Activated T-helper 1 cell treated with anti-CD3 and anti-CD28 coated beads, Interleukin-12 subunit alpha, Interleukin-12 subunit beta, Interleukin-2, Interleukin-4 antibody, amounts not matched to agents 30 ng/mL and 10 ng/mL and 1 ng/mL, durations not matched to agents 14 hours and 24 hours and 36 hours (primary cell): ENCODE data around the gene NDUFB11. TPM values are rescaled to one million over a fixed set of nuclear protein-coding genes. Genes with fewer than 3 reads are reported as not detected.

ENCODE experiments used
- DNase-seq: peaks from one replicate; pipeline ENCODE4 v3.0.0; 2021; ENCODE audit warnings: low spot score
- H3K27ac Mint-ChIP-seq: one replicate; pipeline ENCODE4 v1.8.0; 2021; ENCODE audit warnings: mild to moderate bottlenecking, mixed read lengths
- H3K27me3 Mint-ChIP-seq: one replicate; pipeline ENCODE4 v1.8.0; 2022; ENCODE audit warnings: mild to moderate bottlenecking, moderate library complexity, mixed read lengths; ENCODE audit not compliant: insufficient read depth
- H3K36me3 Mint-ChIP-seq: one replicate; pipeline ENCODE4 v1.8.0; 2021; ENCODE audit warnings: low read depth, mixed read lengths
- H3K4me1 Mint-ChIP-seq: one replicate; pipeline ENCODE4 v1.8.0; 2021; ENCODE audit warnings: low read depth, mixed read lengths
- H3K4me3 Mint-ChIP-seq: one replicate; pipeline ENCODE4 v1.8.0; 2021; ENCODE audit warnings: mild to moderate bottlenecking, moderate library complexity, mixed read lengths
- H3K9me3 Mint-ChIP-seq: one replicate; pipeline ENCODE4 v1.8.0; 2021; ENCODE audit warnings: mixed read lengths
- intact Hi-C: fragments of 100-400 bp; cut with micrococcal nuclease; formaldehyde crosslinking; loops from one replicate; pipeline ENCODE4 v1.15.1; 2024
- total RNA-seq: library from RNA; stranded (reverse); gene quantifications from 2 replicates; pipeline ENCODE4 v1.2.3, GENCODE V29; 2022

NDUFB11 gene
- total RNA-seq, 1 donor from 2014 or later: 88.7 TPM

- H3K4me1 Mint-ChIP-seq: no peaks in the 10 kb centered on the region
- H3K27me3 Mint-ChIP-seq: no peaks in the 10 kb centered on the region
- no peak for DNase-seq
- intact Hi-C loops: no loop called here
- H3K9me3 Mint-ChIP-seq: no peaks in the 10 kb centered on the region
- H3K36me3 Mint-ChIP-seq: peaks cover 18% of the 10 kb centered on the region
- H3K4me3 Mint-ChIP-seq: no peak overlapping the region
- H3K27ac Mint-ChIP-seq: no peak overlapping the region
Observed at GRCh38 chrX:47171996-47172395, 27.5 kb upstream of the NDUFB11 start.

- Mint-ChIP-seq H3K36me3 (peaks cover 13% of the 10 kb centered on the region), H3K4me3 (no peak overlapping the region)
Observed at GRCh38 chrX:47170861-47171692, 26.6 kb upstream of the NDUFB11 start.

DNA sequence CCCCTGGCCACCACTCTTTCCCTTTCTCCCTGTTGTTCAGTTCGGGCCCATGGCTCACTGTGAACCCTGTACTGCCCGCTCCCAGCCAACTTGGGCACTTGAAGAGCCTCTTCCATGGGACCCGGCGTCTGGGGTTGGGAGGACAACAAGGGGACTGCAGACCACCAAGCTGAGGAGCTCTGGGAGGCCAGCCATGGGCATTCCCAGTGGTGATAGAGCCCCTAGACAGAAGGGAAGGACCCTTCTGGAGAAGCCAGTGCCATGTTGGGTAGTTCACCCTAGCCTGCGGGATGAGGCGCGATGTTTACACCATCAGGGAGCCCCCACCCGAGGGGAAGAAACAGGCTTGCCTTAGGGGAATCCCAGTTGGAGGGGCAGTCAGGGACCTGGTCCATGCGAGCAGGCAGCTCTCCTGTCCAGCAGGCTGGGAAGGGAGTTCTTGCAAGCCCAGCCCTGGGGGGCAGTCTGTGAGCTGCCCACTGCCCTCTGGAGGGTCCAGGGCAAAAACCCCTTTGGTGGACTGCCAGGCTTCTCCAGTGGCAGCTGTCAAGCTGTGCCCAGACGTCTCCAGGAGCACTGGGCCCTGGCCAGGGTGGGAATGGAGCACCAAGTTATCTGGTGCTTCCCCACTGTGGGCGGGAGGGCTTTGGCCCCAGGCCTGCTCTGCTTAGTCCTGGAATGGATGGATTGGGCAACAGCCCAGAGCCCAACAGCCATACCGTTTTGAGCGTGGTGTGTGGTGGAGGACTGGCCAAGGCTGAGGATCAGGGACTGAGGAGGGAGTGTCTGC lies 25.4 kb upstream of the NDUFB11 start:
- H3K27me3 Mint-ChIP-seq: no peaks in the 10 kb centered on the region
- no peaks in the 10 kb centered on the region for H3K4me1 Mint-ChIP-seq
- H3K4me3 Mint-ChIP-seq: no peak overlapping the region
- intact Hi-C loops: no loop called here
- no peak for DNase-seq
- no peaks in the 10 kb centered on the region for H3K9me3 Mint-ChIP-seq
- H3K36me3 Mint-ChIP-seq: peaks cover 16% of the 10 kb centered on the region
- H3K27ac Mint-ChIP-seq: no peak overlapping the region

More at GRCh38 chrX:47170861-47171692, 26.6 kb upstream of the NDUFB11 start:
- Mint-ChIP-seq H3K27ac (no peak overlapping the region), H3K4me1 (no peaks in the 10 kb centered on the region), H3K9me3 (no peaks in the 10 kb centered on the region), H3K27me3 (no peaks in the 10 kb centered on the region)
- intact Hi-C loops: no loop called here
- no peak for DNase-seq

DNA sequence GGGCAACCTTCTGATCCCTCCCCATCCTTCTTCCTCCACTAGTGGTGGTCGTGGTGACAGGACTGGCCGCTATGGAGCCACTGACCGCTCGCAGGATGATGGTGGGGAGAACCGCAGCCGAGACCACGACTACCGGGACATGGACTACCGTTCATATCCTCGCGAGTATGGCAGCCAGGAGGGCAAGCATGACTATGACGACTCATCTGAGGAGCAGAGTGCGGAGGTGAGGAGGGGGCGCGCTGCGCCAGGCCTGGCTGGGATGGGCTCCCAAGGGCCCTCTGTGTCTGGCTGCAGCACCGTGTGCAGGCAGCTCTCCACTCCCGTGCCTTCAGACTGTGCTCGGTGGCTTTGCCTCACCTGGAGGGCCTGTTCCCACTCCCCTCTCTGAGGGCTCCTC lies 24.8 kb upstream of the NDUFB11 start:
- DNase-seq: no peak
- Mint-ChIP-seq H3K4me1 (no peaks in the 10 kb centered on the region), H3K9me3 (no peaks in the 10 kb centered on the region), H3K36me3 (peaks cover 18% of the 10 kb centered on the region), H3K27me3 (no peaks in the 10 kb centered on the region), H3K4me3 (no peak overlapping the region), H3K27ac (no peak overlapping the region)
- intact Hi-C loops: no loop called here

DNA sequence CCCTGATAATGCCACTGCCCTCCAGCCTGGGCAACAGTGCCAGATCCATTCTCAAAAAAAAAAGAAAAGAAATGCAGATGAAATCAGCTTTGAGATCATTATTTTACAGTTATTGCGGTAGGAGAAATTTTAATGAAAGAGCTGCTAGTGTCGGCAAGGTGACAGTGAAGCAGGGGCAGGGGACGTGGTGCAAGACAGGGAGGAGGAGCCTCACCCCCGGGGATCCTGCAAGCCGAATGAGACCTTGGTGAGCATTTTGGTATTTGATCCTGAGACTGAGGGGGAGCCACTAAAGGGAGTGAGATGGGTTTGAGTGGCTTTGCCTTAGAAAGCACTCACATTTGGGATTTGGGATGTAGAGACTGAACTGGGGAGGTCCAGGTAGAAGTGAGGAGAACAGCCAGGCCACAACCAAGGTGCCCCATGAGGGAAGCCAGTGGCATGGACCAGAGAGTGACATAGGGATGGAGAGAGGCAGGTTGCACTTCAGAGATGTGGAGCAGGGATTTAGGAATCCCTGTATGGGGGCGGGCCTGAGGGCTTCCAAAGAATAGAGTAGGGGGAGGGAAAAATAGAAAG lies 24.1 kb upstream of the NDUFB11 start:
- Mint-ChIP-seq H3K27ac (no peak overlapping the region), H3K4me1 (no peaks in the 10 kb centered on the region), H3K4me3 (no peak overlapping the region), H3K36me3 (peaks cover 18% of the 10 kb centered on the region), H3K27me3 (no peaks in the 10 kb centered on the region), H3K9me3 (no peaks in the 10 kb centered on the region)
- intact Hi-C loops: no loop called here
- no peak for DNase-seq

DNA sequence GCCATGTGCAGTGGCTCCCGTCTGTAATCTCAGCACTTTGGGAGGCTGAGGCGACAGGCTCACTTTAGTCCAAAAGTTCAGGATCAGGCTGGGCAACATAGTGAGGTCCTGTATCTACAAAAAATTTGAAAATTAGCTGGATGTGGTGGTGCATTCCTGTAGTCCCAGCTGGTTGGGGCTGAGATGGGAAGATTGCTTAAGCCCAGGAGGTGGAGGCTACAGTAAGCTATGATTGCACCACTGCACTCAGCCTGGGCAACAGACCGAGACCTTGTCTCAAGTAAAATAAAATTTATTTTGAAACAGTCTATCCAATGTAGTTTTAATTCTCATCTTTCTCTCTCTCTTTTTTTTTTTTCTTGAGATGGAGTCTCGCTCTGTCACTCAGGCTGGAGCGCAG lies 21.6 kb upstream of the NDUFB11 start:
- DNase-seq: no peak
- H3K36me3 Mint-ChIP-seq: peaks cover 14% of the 10 kb centered on the region

GRCh38 chrX:47164420-47164819 lies 19.9 kb upstream of the NDUFB11 start:
- H3K4me3 Mint-ChIP-seq: no peak overlapping the region
- no peaks in the 10 kb centered on the region for H3K4me1 Mint-ChIP-seq
- intact Hi-C loops: no loop called here
- H3K9me3 Mint-ChIP-seq: no peaks in the 10 kb centered on the region
- DNase-seq: no peak
- H3K36me3 Mint-ChIP-seq: peaks cover 12% of the 10 kb centered on the region
- no peaks in the 10 kb centered on the region for H3K27me3 Mint-ChIP-seq
- H3K27ac Mint-ChIP-seq: no peak overlapping the region

More for the DNA sequence above, 21.6 kb upstream of the NDUFB11 start:
- intact Hi-C loops: no loop called here
- no peaks in the 10 kb centered on the region for H3K27me3 Mint-ChIP-seq
- H3K27ac Mint-ChIP-seq: no peak overlapping the region
- H3K9me3 Mint-ChIP-seq: no peaks in the 10 kb centered on the region
- H3K4me3 Mint-ChIP-seq: no peak overlapping the region
- no peaks in the 10 kb centered on the region for H3K4me1 Mint-ChIP-seq

DNA sequence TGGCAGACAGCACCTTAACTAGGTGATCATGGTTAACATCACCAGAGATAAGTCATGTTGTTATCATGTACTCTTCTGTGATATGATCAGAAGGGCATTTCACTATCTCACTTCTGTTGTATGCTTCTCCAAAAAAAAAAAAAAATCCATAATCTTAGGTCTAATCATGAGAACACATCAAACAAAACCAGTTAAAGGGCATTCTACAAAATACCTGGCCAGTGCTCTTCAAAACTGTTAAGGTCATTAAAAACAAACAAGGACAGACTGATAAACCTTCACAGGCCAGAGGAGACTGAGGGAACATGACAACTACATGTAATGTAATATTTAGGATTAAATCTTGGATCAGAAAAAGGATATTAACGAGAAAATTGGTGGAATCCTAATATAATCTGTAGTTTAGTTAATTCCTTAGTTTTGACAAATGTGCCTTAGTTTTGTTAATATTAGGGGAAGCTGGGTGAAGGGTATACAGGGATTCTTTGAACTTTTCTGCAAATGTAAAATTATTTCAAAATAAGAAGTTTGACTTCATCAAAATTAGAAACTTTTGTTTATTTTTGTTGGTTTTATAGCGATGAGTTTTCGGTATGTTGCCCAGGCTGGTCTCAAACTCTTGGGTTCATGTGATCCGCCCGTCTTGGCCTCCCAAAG lies 18.6 kb upstream of the NDUFB11 start:
- intact Hi-C loops: no loop called here
- Mint-ChIP-seq H3K4me3 (no peak overlapping the region), H3K27me3 (no peaks in the 10 kb centered on the region), H3K36me3 (peaks cover 10% of the 10 kb centered on the region), H3K4me1 (no peaks in the 10 kb centered on the region), H3K9me3 (no peaks in the 10 kb centered on the region), H3K27ac (no peak overlapping the region)
- no peak for DNase-seq

DNA sequence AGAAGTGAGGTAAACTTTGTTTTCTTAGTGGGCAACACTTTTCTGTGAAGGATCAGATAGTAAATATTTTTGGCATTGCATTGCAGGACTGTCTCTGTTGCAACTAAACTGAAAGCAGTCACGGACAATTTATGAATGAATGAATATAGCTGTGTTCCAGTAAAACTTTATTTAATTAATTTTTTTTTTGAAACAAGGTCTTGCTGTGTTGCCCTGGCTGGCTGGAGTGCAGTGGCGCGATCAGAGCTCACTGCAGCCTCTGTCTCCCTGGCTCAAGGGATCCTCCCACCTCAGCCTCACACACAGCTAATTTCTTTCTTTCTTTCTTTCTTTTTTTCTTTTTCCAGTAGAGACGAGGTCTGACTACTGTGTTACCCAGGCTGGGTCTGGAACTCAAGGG lies 16.3 kb upstream of the NDUFB11 start:
- peaks cover 20% of the 10 kb centered on the region for H3K36me3 Mint-ChIP-seq
- intact Hi-C loops: no loop called here
- no peak overlapping the region for H3K4me3 Mint-ChIP-seq
- no peaks in the 10 kb centered on the region for H3K4me1 Mint-ChIP-seq
- no peaks in the 10 kb centered on the region for H3K27me3 Mint-ChIP-seq
- no peak for DNase-seq
- H3K27ac Mint-ChIP-seq: no peak overlapping the region
- no peaks in the 10 kb centered on the region for H3K9me3 Mint-ChIP-seq

- DNase-seq: no peak
- no peaks in the 10 kb centered on the region for H3K9me3 Mint-ChIP-seq
- no peak overlapping the region for H3K4me3 Mint-ChIP-seq
- no peaks in the 10 kb centered on the region for H3K4me1 Mint-ChIP-seq
- no peaks in the 10 kb centered on the region for H3K27me3 Mint-ChIP-seq
- intact Hi-C loops: no loop called here
- H3K27ac Mint-ChIP-seq: no peak overlapping the region
- peaks cover 15% of the 10 kb centered on the region for H3K36me3 Mint-ChIP-seq
Observed at GRCh38 chrX:47158781-47159180, 14.3 kb upstream of the NDUFB11 start.

GRCh38 chrX:47158131-47158530 lies 13.6 kb upstream of the NDUFB11 start:
- Mint-ChIP-seq H3K27ac (no peak overlapping the region), H3K27me3 (no peaks in the 10 kb centered on the region), H3K4me3 (no peak overlapping the region), H3K9me3 (no peaks in the 10 kb centered on the region), H3K4me1 (no peaks in the 10 kb centered on the region), H3K36me3 (peaks cover 15% of the 10 kb centered on the region)
- no peak for DNase-seq
- intact Hi-C loops: no loop called here

GRCh38 chrX:47156611-47157520 lies 12.4 kb upstream of the NDUFB11 start:
- no peaks in the 10 kb centered on the region for H3K27me3 Mint-ChIP-seq
- no peak overlapping the region for H3K27ac Mint-ChIP-seq
- H3K4me1 Mint-ChIP-seq: no peaks in the 10 kb centered on the region
- DNase-seq: no peak
- H3K36me3 Mint-ChIP-seq: peaks cover 13% of the 10 kb centered on the region
- H3K4me3 Mint-ChIP-seq: no peak overlapping the region
- H3K9me3 Mint-ChIP-seq: no peaks in the 10 kb centered on the region
- intact Hi-C loops: no loop called here
